GM12878 (cell line): Measurements from ENCODE around the gene GPRC5B.

Experiments used
- CREM ChIP-seq: IDR thresholded peaks from 2 replicates; pipeline ENCODE4 v1.6.1; 2014; ENCODE audit warnings: antibody characterized with exemption, low read depth
- CTCF ChIP-seq, 3 experiments: IDR thresholded peaks in 2 of 3; conservative IDR thresholded peaks in 1 of 3; 2 replicates each; pipeline ENCODE4 v1.5.1; 2011; ENCODE audit warnings: low read depth in 3 of 3, low read length in 3 of 3, mild to moderate bottlenecking in 3 of 3, control low read depth in 2 of 3, moderate library complexity in 2 of 3, inconsistent platforms in 1 of 3, mixed read lengths in 1 of 3; ENCODE audit not compliant: control insufficient read depth in 2 of 3, insufficient read depth in 1 of 3; ENCODE audit errors: extremely low read depth in 1 of 3
- HDGF ChIP-seq: fragments of 450-650 bp; IDR thresholded peaks from 2 replicates; pipeline ENCODE4 v1.6.1; 2016; ENCODE audit warnings: antibody characterized with exemption
- PKNOX1 ChIP-seq: fragments of 450-650 bp; IDR thresholded peaks from 2 replicates; pipeline ENCODE4 v1.6.1; 2016; ENCODE audit warnings: mild to moderate bottlenecking
- POLR2A ChIP-seq: IDR thresholded peaks from 2 replicates; pipeline ENCODE4 v1.6.1; 2011; ENCODE audit warnings: low read depth, mild to moderate bottlenecking, low read length
- POLR2AphosphoS5 ChIP-seq: IDR thresholded peaks from 2 replicates; pipeline ENCODE4 v1.6.1; 2011; ENCODE audit warnings: mild to moderate bottlenecking, low read length, inconsistent platforms
- SRF ChIP-seq, 2 experiments: IDR thresholded peaks; 2 replicates each; pipeline ENCODE4 v1.6.1; 2011; ENCODE audit warnings: low read depth in 2 of 2, low read length in 2 of 2, mild to moderate bottlenecking in 1 of 2, moderate library complexity in 1 of 2
- YY1 ChIP-seq: IDR thresholded peaks from 2 replicates; pipeline ENCODE4 v1.6.1; 2011; ENCODE audit warnings: low read depth, mild to moderate bottlenecking, low read length
- ZBTB33 ChIP-seq: fragments of 450-650 bp; IDR thresholded peaks from 2 replicates; pipeline ENCODE4 v1.6.1; 2017; ENCODE audit warnings: mild to moderate bottlenecking

GRCh38 chr16:19810817-19811731 is 73.6 kb downstream of the GPRC5B start:
- TF ChIP-seq CTCF (IDR thresholded peaks at IDR 0.05 in 2 of 3, conservative IDR thresholded peaks at IDR 0.05 in 1 of 3; ENCODE audit: control insufficient read depth in 2 of 3, extremely low read depth in 1 of 3, insufficient read depth in 1 of 3, low read depth in 3 of 3, low read length in 3 of 3) (no peak), ZBTB33 (no peak), SRF (IDR thresholded peaks at IDR 0.05; ENCODE audit: low read depth in 2 of 2, low read length in 2 of 2) (no peak), YY1 (no peak), POLR2AphosphoS5 (no peak), POLR2A (no peak), HDGF (no peak), CREM (no peak), PKNOX1 (no peak)
